HAP-1 (cell line): ENCODE results near the gene DIP2C.
"Not testable (repeated sequence)": the region's sequence is repeated elsewhere in the genome, so short reads cannot be mapped to it uniquely, and the experiment has no call there.

ENCODE experiments used
- DNase-seq, 2 experiments: peaks; one replicate each; pipeline ENCODE4 v3.0.0-alpha.2; 2016 to 2020; ENCODE audit warnings: low spot score in 2 of 2
- H3K27me3 ChIP-seq: fragments of 250-450 bp; sonication (Bioruptor Pico); 2 replicates; pipeline ENCODE4 v1.5.1; 2020; ENCODE audit warnings: low read depth, mild to moderate bottlenecking, moderate library complexity
- H3K36me3 ChIP-seq: fragments of 250-450 bp; sonication (Bioruptor Pico); replicated peaks from 2 replicates; pipeline ENCODE4 v1.5.1; 2020; ENCODE audit warnings: mild to moderate bottlenecking
- H3K4me1 ChIP-seq: fragments of 250-450 bp; sonication (Bioruptor Pico); 2 replicates; pipeline ENCODE4 v1.5.1; 2020; ENCODE audit warnings: mild to moderate bottlenecking
- H3K4me3 ChIP-seq: fragments of 250-450 bp; sonication (Bioruptor Pico); 2 replicates; pipeline ENCODE4 v1.5.1; 2020; ENCODE audit warnings: mild to moderate bottlenecking, moderate library complexity
- H3K9me3 ChIP-seq: fragments of 250-450 bp; sonication (Bioruptor Pico); 2 replicates; pipeline ENCODE4 v1.5.1; 2020; ENCODE audit warnings: mild to moderate bottlenecking, moderate library complexity
- in situ Hi-C: fragments of 300-500 bp; cut with MboI; formaldehyde crosslinking; loops from 3 replicates; pipeline ENCODE4 v1.14.3; 2020; ENCODE audit warnings: low sequenced_read_pairs, inconsistent platforms, mixed read lengths

The DIP2C gene

GRCh38 chr10:454860-455259, 234.6 kb downstream of the DIP2C start:
- in situ Hi-C loops = no loop called here
- no peak for DNase-seq
- no peaks in the 10 kb centered on the region for H3K27me3 ChIP-seq
- H3K4me3 ChIP-seq = no peak overlapping the region
- no peaks in the 10 kb centered on the region for H3K36me3 ChIP-seq
- H3K9me3 ChIP-seq = no peaks in the 10 kb centered on the region
- no peaks in the 10 kb centered on the region for H3K4me1 ChIP-seq

- H3K27me3 ChIP-seq = no peaks in the 10 kb centered on the region
- H3K4me1 ChIP-seq = no peaks in the 10 kb centered on the region
- H3K36me3 ChIP-seq = no peaks in the 10 kb centered on the region
- no peak for DNase-seq
- no peaks in the 10 kb centered on the region for H3K9me3 ChIP-seq
- in situ Hi-C loops = no loop called here
- H3K4me3 ChIP-seq = no peak overlapping the region
These were observed 235.8 kb downstream of the DIP2C start for GRCh38 chr10:453647-454046.

- in situ Hi-C loops = no loop called here
- Histone ChIP-seq H3K9me3 (no peaks in the 10 kb centered on the region), H3K36me3 (no peaks in the 10 kb centered on the region), H3K4me1 (no peaks in the 10 kb centered on the region), H3K27me3 (no peaks in the 10 kb centered on the region), H3K4me3 (no peak overlapping the region)
- DNase-seq = no peak
These were observed 236.7 kb downstream of the DIP2C start for GRCh38 chr10:452512-453426.

GRCh38 chr10:451856-452255, 237.6 kb downstream of the DIP2C start:
- Histone ChIP-seq H3K36me3 (no peaks in the 10 kb centered on the region), H3K4me1 (no peaks in the 10 kb centered on the region), H3K4me3 (no peak overlapping the region), H3K9me3 (no peaks in the 10 kb centered on the region), H3K27me3 (no peaks in the 10 kb centered on the region)
- in situ Hi-C loops = no loop called here
- no peak for DNase-seq

- H3K4me3 ChIP-seq = no peak overlapping the region
- no peaks in the 10 kb centered on the region for H3K9me3 ChIP-seq
- H3K4me1 ChIP-seq = no peaks in the 10 kb centered on the region
- DNase-seq = no peak
- H3K36me3 ChIP-seq = no peaks in the 10 kb centered on the region
- in situ Hi-C loops = no loop called here
- H3K27me3 ChIP-seq = no peaks in the 10 kb centered on the region
These were observed 238.4 kb downstream of the DIP2C start for GRCh38 chr10:451021-451471.

- in situ Hi-C loops = no loop called here
- Histone ChIP-seq H3K4me3 (no peak overlapping the region), H3K27me3 (no peaks in the 10 kb centered on the region), H3K36me3 (no peaks in the 10 kb centered on the region), H3K9me3 (no peaks in the 10 kb centered on the region), H3K4me1 (no peaks in the 10 kb centered on the region)
- DNase-seq = no peak
These were observed 239.0 kb downstream of the DIP2C start for GRCh38 chr10:450463-450862.

- H3K36me3 ChIP-seq, H3K27me3 ChIP-seq, in situ Hi-C loops, H3K9me3 ChIP-seq, H3K4me1 ChIP-seq, H3K4me3 ChIP-seq, DNase-seq: not testable (repeated sequence)
These were observed 240.1 kb downstream of the DIP2C start for GRCh38 chr10:449331-449730.

- Histone ChIP-seq H3K4me3 (no peak overlapping the region), H3K36me3 (no peaks in the 10 kb centered on the region), H3K9me3 (no peaks in the 10 kb centered on the region), H3K4me1 (no peaks in the 10 kb centered on the region), H3K27me3 (no peaks in the 10 kb centered on the region)
- in situ Hi-C loops = no loop called here
- DNase-seq = no peak
These were observed 246.0 kb downstream of the DIP2C start for GRCh38 chr10:443459-443858.

- H3K4me1 ChIP-seq = no peaks in the 10 kb centered on the region
- no peaks in the 10 kb centered on the region for H3K27me3 ChIP-seq
- H3K9me3 ChIP-seq = no peaks in the 10 kb centered on the region
- no peak overlapping the region for H3K4me3 ChIP-seq
- H3K36me3 ChIP-seq = no peaks in the 10 kb centered on the region
- no peak for DNase-seq
- in situ Hi-C loops = no loop called here
These were observed 247.3 kb downstream of the DIP2C start for GRCh38 chr10:442209-442608.

- Histone ChIP-seq H3K36me3 (no peaks in the 10 kb centered on the region), H3K4me3 (no peak overlapping the region), H3K27me3 (no peaks in the 10 kb centered on the region), H3K9me3 (no peaks in the 10 kb centered on the region), H3K4me1 (no peaks in the 10 kb centered on the region)
- in situ Hi-C loops = no loop called here
- no peak for DNase-seq
These were observed 247.8 kb downstream of the DIP2C start for GRCh38 chr10:441659-442058.

GRCh38 chr10:440127-440526, 249.3 kb downstream of the DIP2C start:
- no peak for DNase-seq
- no peaks in the 10 kb centered on the region for H3K27me3 ChIP-seq
- in situ Hi-C loops = no loop called here
- no peaks in the 10 kb centered on the region for H3K9me3 ChIP-seq
- H3K36me3 ChIP-seq = no peaks in the 10 kb centered on the region
- no peaks in the 10 kb centered on the region for H3K4me1 ChIP-seq
- H3K4me3 ChIP-seq = no peak overlapping the region

GRCh38 chr10:437698-438490, 251.6 kb downstream of the DIP2C start:
- Histone ChIP-seq H3K27me3 (no peaks in the 10 kb centered on the region), H3K4me3 (no peak overlapping the region), H3K4me1 (no peaks in the 10 kb centered on the region), H3K36me3 (no peaks in the 10 kb centered on the region), H3K9me3 (no peaks in the 10 kb centered on the region)
- DNase-seq = no peak
- in situ Hi-C loops = no loop called here

- H3K9me3 ChIP-seq = no peaks in the 10 kb centered on the region
- no peaks in the 10 kb centered on the region for H3K4me1 ChIP-seq
- H3K36me3 ChIP-seq = no peaks in the 10 kb centered on the region
- in situ Hi-C loops = no loop called here
- H3K4me3 ChIP-seq = no peak overlapping the region
- H3K27me3 ChIP-seq = no peaks in the 10 kb centered on the region
- no peak for DNase-seq
These were observed 252.4 kb downstream of the DIP2C start for GRCh38 chr10:436911-437665.
